Measurements from ENCODE around the gene MCRS1.
"Not testable (repeated sequence)": the region's sequence is repeated elsewhere in the genome, so short reads cannot be mapped to it uniquely, and the experiment has no call there.

GRCh38 chr12:49605539-49605938, 37.6 kb upstream of the MCRS1 start, which contains the start of gene FAM186B:
- TF ChIP-seq, protein P1, sequence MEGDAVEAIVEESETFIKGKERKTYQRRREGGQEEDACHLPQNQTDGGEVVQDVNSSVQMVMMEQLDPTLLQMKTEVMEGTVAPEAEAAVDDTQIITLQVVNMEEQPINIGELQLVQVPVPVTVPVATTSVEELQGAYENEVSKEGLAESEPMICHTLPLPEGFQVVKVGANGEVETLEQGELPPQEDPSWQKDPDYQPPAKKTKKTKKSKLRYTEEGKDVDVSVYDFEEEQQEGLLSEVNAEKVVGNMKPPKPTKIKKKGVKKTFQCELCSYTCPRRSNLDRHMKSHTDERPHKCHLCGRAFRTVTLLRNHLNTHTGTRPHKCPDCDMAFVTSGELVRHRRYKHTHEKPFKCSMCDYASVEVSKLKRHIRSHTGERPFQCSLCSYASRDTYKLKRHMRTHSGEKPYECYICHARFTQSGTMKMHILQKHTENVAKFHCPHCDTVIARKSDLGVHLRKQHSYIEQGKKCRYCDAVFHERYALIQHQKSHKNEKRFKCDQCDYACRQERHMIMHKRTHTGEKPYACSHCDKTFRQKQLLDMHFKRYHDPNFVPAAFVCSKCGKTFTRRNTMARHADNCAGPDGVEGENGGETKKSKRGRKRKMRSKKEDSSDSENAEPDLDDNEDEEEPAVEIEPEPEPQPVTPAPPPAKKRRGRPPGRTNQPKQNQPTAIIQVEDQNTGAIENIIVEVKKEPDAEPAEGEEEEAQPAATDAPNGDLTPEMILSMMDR (IDR thresholded peaks at IDR 0.05): not testable (repeated sequence)
- TF ChIP-seq POLR2A (IDR thresholded peaks at IDR 0.05): not testable (repeated sequence)
